ENCODE data around the gene NKX2-1.
"Not testable (repeated sequence)": the region's sequence is repeated elsewhere in the genome, so short reads cannot be mapped to it uniquely, and the experiment has no call there.

The NKX2-1 gene

DNA sequence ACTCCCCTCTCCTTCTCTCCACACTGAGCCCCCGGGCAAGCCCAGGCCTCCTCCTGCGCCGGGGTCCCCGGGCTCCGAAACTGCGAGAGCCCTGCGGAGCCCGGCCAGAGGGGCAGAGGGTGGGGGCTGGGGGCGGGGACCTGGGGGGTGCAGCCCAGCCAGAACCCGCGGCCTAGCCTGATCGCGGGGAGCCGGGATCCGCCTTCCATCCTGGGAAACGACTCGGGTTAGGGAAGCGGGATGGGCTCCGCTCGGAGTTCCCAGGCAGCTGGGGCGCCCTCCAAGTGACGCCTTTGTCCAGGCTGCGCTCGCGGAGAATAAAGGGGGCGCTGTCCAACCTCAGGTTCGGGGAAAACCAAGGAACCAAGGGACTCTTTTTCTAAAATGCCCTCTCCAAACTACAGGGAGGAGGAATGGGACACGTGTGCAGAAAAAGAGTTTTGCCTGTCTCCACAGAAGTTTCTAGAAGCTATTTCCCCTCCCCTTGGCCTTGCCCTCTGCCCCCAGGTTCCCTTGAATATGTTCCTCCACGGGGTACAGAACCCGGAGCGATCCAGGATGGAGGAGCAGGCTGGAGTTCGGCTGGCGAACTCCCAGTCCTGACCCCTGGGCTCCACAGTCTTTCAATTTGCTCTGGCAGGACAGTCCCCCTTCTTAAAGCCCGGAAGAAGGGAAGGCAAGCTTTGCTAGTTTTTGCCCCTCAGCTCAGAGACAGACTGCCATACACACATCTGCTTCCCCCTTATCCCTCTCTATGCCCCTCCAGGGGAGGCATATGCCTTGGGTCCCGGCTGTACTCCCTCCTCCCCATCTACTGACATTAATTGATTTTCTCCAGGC, 13.9 kb downstream of the NKX2-1 start:
- DNase-seq, result peak; percentile 28

DNA sequence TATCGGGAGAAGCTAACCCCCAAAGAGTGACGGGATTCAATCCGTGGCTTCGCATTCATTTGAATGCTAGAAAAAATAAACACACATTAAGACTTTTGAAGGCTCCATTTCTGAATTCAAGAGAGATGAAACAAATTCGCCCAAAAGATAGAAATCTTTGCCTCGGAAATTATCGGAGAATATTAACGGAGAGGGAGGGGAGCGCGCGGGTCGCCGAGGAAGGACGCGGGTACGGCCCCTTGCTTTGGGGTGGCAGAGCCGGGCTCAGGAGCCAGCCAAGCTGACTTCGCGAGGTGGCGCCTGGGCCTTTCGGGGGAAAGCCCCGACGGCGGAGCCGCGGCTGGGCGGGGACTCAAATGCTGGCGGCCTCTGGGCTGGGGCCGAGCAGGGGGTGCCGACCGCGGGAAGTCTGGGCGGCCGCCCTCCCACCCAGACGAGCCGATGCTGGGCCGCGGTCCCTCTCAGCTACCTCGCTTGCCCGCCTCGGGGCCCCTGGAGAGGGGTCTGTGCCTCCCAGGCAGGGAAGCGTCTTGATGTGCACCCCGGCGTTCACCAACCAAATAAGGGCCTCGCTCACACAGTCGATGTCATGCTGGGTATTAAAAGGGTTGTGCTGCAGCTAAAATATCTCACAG, 14.7 kb downstream of the NKX2-1 start:
- DNase-seq, result peak; percentile 68

DNA sequence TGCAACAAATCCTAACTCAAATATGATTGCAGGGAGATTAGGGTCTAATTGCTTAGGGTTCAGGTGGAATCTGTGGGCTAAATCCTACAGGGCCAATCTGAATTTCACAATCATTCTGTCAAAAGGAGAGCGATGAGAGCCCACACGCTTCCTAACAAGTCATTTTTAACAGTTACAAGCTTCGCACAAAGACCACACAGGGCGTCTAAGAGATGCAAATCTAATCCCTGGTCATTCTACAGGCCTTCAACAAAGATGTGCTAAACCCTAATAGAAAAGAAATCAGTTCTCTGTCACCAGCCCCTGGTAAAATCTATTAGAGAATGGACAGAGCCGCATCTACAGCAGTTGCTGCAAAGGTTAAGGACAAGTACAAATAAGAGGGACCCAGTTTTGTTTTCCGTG, 15.3 kb downstream of the NKX2-1 start:
- DNase-seq, result peak; percentile 43

DNA sequence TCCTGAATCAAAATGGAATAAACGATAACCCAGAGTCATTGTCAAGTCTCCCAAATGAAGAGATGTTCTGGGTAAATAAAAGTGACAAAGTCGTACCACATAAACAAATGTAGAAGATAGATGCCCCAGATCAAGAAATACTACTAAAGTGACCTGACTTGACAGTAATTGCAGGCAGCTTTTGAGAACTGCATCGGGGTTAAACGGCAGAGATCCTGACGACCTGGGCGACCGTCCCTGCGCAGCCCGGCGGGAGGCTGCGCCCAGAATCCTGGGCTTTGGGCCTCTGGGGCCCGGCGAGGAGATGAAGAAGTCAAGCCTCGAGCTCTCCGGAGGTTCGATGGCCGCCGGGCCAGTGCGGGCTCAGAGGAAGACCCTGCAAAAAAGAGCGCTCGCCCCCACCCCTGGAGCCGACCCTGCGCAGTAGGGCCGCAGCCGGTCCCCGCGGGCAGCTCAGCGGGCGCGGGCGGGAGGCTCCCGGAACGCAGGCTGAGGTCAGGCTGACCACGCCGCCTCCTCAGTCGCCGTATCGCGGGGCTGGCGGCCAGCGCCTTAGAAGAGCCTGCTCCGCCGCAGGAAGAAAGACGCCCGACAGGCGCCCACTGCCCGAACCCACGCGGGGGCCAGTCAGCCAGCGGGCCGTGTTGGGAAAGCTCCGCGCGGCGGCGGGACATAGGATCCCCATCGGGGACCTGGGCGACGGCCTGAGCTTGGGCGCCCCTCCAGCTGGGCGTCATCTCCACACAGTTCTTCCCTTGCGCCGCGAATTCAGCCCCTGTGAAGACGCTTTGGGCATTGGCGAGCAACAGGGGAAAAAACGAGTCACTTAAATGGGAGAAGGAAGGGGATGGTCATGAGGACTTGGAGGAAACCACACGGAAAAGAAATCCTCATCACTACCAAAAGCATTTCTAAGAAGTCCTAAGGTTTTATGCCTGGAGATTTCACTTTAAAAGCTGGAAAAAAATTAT, 16.0 kb downstream of the NKX2-1 start:
- DNase-seq, result peak; percentile 73

DNA sequence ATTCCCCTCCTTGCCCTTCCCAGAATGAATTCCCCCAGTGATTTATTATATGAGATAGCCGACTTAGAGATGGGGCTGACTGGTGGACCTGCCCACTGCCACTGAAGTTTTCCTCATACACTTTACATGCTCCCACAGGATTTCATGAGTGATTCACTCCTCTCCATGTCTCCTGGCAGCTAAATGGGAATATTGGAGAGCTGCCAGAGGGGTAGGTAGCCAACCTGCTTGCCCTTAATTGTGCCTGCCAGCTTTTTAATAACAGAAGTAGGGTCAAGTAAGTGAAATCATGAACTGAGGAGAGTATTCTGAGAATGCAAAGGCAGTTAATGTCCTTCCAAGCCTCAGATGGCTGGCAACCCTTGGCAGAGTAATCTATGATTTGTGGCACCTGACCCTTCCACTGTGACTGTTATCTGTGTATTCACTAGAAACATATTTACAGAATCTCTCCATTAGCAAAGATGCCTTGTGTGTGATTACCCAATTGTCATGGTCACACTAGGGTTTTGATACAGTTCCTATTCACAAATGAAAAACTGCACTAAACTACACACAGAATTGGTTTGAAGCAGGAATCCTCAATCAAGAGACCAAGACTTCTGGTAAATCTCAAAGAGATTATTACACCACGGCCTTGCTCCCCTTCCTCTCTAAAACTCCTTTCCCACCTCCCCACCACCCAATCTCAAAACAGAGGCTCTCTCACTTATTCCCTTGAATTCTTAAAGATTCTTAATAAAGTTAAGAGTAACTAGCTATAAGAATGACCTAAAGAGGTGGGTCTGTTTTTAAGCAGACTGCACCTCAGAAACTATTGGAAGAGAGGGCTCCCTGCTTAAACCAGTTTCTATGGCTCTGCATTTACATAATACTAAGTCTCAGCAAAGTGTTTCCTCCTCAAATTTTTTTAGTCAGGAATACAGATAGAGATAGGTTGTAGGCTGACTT, 17.2 kb downstream of the NKX2-1 start:
- DNase-seq, result no peak

DNA sequence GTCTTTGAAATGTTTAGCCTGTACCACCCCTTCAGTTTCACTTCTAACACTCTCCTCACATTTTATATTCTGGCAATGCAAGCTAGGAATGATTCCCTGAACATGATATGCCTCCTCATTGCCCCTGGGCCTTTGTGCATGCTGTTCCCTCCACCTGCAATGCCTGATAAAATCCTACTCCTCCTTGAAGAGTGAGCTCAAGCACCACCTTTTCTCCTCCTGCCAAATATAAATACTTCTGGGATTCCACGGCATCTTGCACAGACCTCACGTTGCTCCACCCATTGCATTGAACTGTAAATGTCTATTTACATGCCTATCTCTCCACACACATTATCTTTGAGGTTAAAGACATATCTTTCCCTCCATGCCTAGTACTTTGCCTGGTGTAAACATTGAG, 21.1 kb downstream of the NKX2-1 start:
- no peak for DNase-seq

DNA sequence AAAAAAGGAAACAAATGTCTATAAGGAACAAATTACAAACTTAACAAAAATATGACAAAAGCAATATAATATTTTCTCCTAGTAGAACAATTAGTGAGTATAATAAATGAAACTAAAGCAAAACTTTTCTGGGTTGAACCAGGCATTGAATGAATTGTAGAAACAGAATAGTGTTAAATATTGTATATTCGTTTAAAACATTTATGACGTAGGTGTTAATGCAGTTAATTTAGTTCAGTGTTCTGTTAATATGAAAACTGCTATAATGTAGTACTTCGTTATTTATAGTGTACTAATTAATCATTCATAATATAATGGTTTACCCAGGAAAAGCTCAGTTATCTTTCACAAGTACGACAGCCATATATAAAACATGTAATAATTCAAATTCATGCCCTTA, 23.7 kb downstream of the NKX2-1 start:
- no peak for DNase-seq

DNA sequence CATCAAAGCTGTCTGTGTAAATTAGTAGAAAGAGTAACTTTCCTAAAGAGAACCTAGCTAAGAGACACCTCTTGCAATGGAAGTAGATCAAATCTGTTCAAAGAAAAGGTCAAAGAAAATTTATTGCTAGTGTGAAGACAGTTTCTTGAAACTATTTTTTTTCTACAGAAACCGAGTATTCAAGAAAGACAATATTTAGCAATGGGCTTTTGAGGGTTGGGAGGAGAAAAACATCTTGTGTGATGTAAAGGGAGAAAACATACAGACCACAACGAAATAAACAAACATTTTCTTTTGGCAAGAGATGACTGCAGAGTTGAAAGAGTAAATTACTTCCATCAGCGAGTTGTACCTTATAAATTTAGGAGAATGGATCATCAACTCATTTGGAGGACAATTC, 24.4 kb downstream of the NKX2-1 start:
- no peak for DNase-seq

DNA sequence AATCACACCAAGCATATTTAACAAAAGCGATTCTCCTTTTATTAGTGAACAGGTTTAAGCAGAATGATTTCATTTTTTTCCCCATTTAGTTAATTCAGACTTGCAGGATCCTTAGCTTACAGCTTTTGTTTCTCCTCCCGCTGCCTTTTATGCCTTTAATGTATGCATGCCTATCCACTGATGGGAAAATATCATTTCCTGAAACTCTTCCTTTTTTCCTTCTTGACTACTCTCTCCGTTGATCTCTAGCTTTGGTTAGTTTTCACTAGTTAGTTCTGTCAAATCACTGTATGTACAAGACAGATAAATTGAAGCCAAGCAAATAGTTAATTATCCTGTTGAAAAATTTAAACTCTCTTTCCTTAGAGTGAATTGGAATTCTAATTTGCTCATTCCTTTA, 26.3 kb downstream of the NKX2-1 start:
- DNase-seq, result no peak

DNA sequence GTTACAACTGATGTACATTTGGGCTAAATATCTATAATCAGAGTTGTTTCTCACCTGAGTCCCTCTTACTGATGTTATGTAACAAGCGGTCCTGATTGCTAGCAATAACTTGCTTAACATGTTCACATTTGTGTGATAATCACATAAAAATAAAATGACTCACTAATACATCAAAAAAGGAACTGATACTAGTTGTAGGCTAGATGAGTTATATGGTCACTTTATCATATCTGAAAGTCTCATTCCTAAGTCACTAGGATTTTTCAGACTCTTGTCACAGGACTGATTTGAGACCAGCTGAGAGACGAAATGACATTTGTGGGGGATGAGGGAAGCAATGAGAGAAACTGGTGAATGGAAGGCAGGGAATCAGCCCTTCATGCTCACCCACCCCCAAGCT, 34.3 kb downstream of the NKX2-1 start:
- DNase-seq, result no peak

DNA sequence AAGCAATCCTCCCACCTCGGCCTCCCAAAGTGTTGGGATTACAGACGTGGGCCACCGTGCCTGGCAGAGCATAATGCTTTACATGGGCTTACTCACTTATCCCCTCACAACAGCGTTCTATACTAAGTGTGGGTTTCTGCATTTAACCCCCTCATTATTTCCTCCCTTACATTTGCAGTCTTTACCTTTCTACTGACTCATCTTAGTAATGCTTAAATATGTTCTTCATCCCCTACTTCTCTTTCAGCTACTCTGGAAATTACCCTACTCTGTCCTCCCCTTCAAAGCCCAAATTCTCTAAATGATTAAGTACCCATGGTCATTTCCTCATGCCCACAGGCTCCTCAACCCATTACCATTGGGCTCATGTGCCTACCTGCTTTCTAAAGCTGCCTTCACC, 40.7 kb downstream of the NKX2-1 start:
- DNase-seq, result no peak

DNA sequence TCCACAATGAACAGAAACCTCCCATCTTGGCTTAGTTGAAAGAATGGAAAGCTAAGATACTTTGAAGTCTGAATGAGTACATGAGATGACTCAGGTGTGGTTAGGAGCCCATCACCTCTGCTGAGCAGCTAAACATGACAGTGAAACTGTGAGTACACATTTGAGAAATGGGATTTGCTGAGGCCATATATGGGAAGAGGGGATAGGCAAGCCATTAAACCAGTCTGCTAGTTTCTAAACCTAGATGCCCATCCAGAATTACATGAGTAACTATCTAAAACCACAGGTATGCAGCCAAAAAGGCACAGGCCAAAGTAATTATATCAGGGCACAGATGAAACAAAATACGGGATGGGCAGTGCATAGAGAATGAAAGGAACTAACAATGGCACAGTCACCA, 41.2 kb downstream of the NKX2-1 start:
- DNase-seq, result no peak

DNA sequence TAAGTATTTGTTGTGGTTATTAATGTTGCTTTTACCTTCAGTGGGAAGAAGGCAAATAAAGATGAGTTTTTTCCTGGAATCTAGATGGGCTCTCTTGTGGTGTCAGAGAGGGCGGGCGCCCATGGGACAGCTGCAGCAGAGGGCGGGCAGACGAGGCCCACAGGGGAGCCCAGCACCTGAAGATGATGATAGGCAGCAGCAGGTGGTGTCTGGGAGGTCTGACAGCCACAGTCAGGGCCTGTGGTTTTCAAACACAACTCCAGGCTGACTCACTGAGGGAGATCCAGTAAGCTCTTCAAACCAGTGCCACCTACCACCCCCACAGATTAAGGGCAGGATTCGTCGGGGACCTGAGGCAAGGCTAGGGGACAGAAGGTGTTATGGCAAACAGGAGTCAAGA, 42.8 kb downstream of the NKX2-1 start:
- no peak for DNase-seq

DNA sequence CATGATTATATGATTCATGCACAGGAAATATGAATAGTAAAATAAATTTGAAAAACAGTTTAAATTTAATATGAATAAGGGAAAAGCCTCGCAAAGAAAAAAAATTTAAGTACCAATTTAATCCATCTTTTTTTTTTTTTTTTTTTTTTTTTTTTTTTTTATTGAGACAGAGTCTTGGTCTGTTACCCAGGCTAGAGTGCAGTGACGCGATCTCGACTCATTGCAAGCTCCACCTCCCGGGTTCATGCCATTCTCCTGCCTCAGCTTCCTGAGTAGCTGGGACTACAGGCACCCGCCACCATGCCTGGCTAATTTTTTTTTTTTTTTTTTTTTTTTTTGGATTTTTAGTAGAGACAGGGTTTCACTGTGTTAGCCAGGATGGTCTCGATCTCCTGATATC, 44.0 kb downstream of the NKX2-1 start:
- DNase-seq, result not testable (repeated sequence)

DNA sequence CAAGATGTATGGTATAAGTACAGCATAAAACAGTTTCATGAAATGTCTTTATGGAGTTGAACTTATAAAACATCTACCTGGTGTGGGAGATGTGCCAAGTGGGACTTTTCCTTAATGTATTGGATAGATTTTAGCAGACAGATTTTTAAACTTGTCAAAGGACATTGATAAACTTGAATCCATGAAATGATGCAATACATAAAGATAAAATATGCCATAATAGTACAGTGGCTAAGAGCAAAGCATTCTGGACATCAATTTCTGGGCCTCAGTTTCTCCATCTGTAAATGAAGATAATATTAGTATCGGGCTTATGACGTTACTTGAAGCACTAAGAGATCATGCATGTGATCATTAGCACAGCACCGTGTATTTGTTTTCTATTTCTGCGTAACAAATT, 45.4 kb downstream of the NKX2-1 start:
- DNase-seq, result no peak

DNA sequence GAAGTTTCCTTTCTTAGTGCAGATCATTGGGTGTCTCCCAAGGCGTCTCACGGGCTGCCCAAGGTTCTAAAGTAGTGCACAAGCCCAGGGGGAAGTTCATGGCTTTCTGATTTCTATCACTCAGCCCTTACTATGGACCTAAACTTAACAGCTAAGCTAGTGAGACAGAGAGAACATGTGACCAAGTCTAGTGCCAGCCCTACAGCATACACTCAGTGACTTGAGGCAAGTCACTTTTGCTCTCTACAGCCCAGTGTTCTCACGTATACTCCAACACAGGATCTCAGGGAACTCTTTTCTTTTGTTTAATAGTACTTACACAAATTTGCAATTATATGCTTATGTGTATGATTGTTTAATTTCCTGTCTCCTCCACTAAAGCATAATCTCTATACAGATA, 48.6 kb downstream of the NKX2-1 start:
- DNase-seq, result no peak

DNA sequence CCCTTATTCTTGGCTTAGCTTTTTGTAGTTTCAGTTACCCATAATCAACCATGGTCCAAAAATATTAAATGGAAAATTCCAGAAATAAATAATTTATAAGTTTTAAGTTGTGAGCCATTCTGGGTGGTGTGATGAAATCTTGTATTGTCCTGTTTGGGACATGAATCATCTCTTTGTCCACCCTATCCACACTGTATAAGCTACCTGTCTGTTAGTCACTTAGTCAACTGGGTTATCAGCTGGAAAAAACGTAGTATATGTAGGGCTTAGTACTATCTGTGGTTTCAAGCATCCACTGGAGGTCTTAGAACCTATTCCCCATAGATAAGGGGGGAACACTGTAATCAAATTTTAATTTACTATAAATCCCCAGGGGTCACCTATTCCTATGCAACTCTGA, 52.7 kb downstream of the NKX2-1 start:
- DNase-seq, result no peak

Data from right kidney (tissue), 1 donor.